Upper lobe of right lung (tissue), 1 donor: Measurements from ENCODE around the gene ACSBG1. TPM values are rescaled to one million over a fixed set of nuclear protein-coding genes. Genes with fewer than 3 reads are reported as not detected.
A peak's percentile ranks its signal among the peaks of the same experiment; 100 is the strongest.
"Not testable (repeated sequence)": the region's sequence is repeated elsewhere in the genome, so short reads cannot be mapped to it uniquely, and the experiment has no call there.

Experiments
- ATAC-seq: fragments of 200-7000 bp; cut with Tn5 transposase; one replicate; pipeline ENCODE4 v1.9.1; 2020; ENCODE audit warnings: mild to moderate bottlenecking, moderate library complexity
- DNase-seq: peaks from one replicate; pipeline ENCODE4 v3.0.0-alpha.2; 2020
- H3K27ac ChIP-seq: fragments of 200-600 bp; one replicate; pipeline ENCODE4 v1.8.0; 2022
- H3K27me3 ChIP-seq: fragments of 200-600 bp; one replicate; pipeline ENCODE4 v1.8.0; 2022; ENCODE audit warnings: mild to moderate bottlenecking
- H3K36me3 ChIP-seq: fragments of 200-600 bp; one replicate; pipeline ENCODE4 v1.8.0; 2022
- H3K4me1 ChIP-seq: fragments of 200-600 bp; one replicate; pipeline ENCODE4 v1.8.0; 2022
- H3K4me3 ChIP-seq: fragments of 200-600 bp; one replicate; pipeline ENCODE4 v1.8.0; 2022; ENCODE audit warnings: mild to moderate bottlenecking
- H3K9me3 ChIP-seq: fragments of 200-600 bp; one replicate; pipeline ENCODE4 v1.8.0; 2022
- CTCF ChIP-seq: fragments of 200-600 bp; IDR thresholded peaks from one replicate; pipeline ENCODE4 v1.8.0; 2022; ENCODE audit warnings: antibody characterized with exemption
- intact Hi-C: fragments of 100-400 bp; cut with DNase I; formaldehyde crosslinking; loops from one replicate; pipeline ENCODE4 v1.11.0; 2022
- total RNA-seq: library from RNA; stranded (reverse); fragmentation: NEBNext Ultra II Directional; extraction: Animal tissue kit (Norgen Biotek cat#: 25700); gene quantifications from one replicate; pipeline ENCODE4 v1.2.1, GENCODE V29; 2021
- donor health status: DM: no; HTN: yes; CAD: no; lungs with severe emphysema.

ACSBG1 gene
- total RNA-seq, 1 donor from 2014 or later, result not detected

GRCh38 chr15:78247911-78248310 is 13.5 kb upstream of the ACSBG1 start:
- ATAC-seq (no peak), DNase-seq (no peak)
- Histone ChIP-seq H3K9me3 (no peaks in the 10 kb centered on the region), H3K36me3 (no peaks in the 10 kb centered on the region), H3K4me3 (no peak overlapping the region), H3K27ac (no peak overlapping the region), H3K4me1 (no peaks in the 10 kb centered on the region), H3K27me3 (no peaks in the 10 kb centered on the region)
- TF ChIP-seq CTCF, result no peak
- intact Hi-C loops, result loop anchor here (10.0 kb wide), 1 partner anchor 283 kb away; no protein-coding TSS in a partner anchor

- not testable (repeated sequence) for H3K4me3 ChIP-seq, H3K4me1 ChIP-seq, H3K27me3 ChIP-seq, H3K9me3 ChIP-seq, H3K27ac ChIP-seq, ATAC-seq, DNase-seq, H3K36me3 ChIP-seq
- intact Hi-C loops, result loop anchor here (10.0 kb wide), 1 partner anchor 281 kb away; no protein-coding TSS in a partner anchor
Measured at GRCh38 chr15:78245976-78246620, 11.7 kb upstream of the ACSBG1 start.

- not testable (repeated sequence) for DNase-seq, H3K4me1 ChIP-seq, H3K27me3 ChIP-seq, ATAC-seq, H3K4me3 ChIP-seq, H3K27ac ChIP-seq, H3K36me3 ChIP-seq, H3K9me3 ChIP-seq
- intact Hi-C loops, result loop anchor here (10.0 kb wide), 1 partner anchor 281 kb away; no protein-coding TSS in a partner anchor
Measured at GRCh38 chr15:78245392-78245791, 11.0 kb upstream of the ACSBG1 start.

GRCh38 chr15:78244893-78245292 is 10.5 kb upstream of the ACSBG1 start:
- no peak overlapping the region for H3K4me3 ChIP-seq
- no peak overlapping the region for H3K27ac ChIP-seq
- ATAC-seq (no peak), DNase-seq (no peak)
- H3K9me3 ChIP-seq, result no peaks in the 10 kb centered on the region
- H3K36me3 ChIP-seq, result no peaks in the 10 kb centered on the region
- intact Hi-C loops, result loop anchor here (10.0 kb wide), 1 partner anchor 280 kb away; no protein-coding TSS in a partner anchor
- no peak for TF ChIP-seq CTCF
- no peaks in the 10 kb centered on the region for H3K4me1 ChIP-seq
- no peaks in the 10 kb centered on the region for H3K27me3 ChIP-seq

GRCh38 chr15:78244101-78244500 is 9.7 kb upstream of the ACSBG1 start:
- ATAC-seq (no peak), DNase-seq (no peak)
- intact Hi-C loops, result loop anchor here (10.0 kb wide), 1 partner anchor 279 kb away; no protein-coding TSS in a partner anchor
- no peaks in the 10 kb centered on the region for H3K9me3 ChIP-seq
- no peak overlapping the region for H3K27ac ChIP-seq
- no peak overlapping the region for H3K4me3 ChIP-seq
- no peaks in the 10 kb centered on the region for H3K36me3 ChIP-seq
- H3K27me3 ChIP-seq, result no peaks in the 10 kb centered on the region
- H3K4me1 ChIP-seq, result no peaks in the 10 kb centered on the region
- no peak for TF ChIP-seq CTCF

- intact Hi-C loops, result loop anchor here (10.0 kb wide), 1 partner anchor 279 kb away; no protein-coding TSS in a partner anchor
- Histone ChIP-seq H3K36me3 (no peaks in the 10 kb centered on the region), H3K9me3 (no peaks in the 10 kb centered on the region), H3K27ac (no peak overlapping the region), H3K4me1 (no peaks in the 10 kb centered on the region), H3K27me3 (no peaks in the 10 kb centered on the region), H3K4me3 (no peak overlapping the region)
- ATAC-seq (peak; percentile 7), DNase-seq (no peak)
- no peak for TF ChIP-seq CTCF
Measured at GRCh38 chr15:78243491-78243941, 9.2 kb upstream of the ACSBG1 start.
